Measurements from ENCODE around the gene KRT17.
A peak's percentile ranks its signal among the peaks of the same experiment; 100 is the strongest.
"Not testable (repeated sequence)": the region's sequence is repeated elsewhere in the genome, so short reads cannot be mapped to it uniquely, and the experiment has no call there.

The KRT17 gene

GRCh38 chr17:41589301-41589700, 35.1 kb downstream of the KRT17 start:
- no peak for DNase-seq

GRCh38 chr17:41588126-41588810, 36.1 kb downstream of the KRT17 start:
- no peak for DNase-seq

- no peak for DNase-seq
Measured at GRCh38 chr17:41586863-41587495, 37.4 kb downstream of the KRT17 start, which contains the start of gene KRT14. Gene KRT14, minus strand, starts transcription at chr17:41586895. Its CDS starts 61 bp downstream, at chr17:41586834.

- no peak for DNase-seq
Measured at GRCh38 chr17:41585301-41586056, 38.9 kb downstream of the KRT17 start.

- not testable (repeated sequence) for DNase-seq
Measured at GRCh38 chr17:41584331-41584927, 39.9 kb downstream of the KRT17 start.

- no peak for DNase-seq
Measured at GRCh38 chr17:41583137-41584127, 40.9 kb downstream of the KRT17 start.

- not testable (repeated sequence) for DNase-seq
Measured at GRCh38 chr17:41582061-41582968, 42.1 kb downstream of the KRT17 start.

GRCh38 chr17:41581366-41582060, 42.9 kb downstream of the KRT17 start:
- no peak for DNase-seq

- DNase-seq, result no peak
Measured at GRCh38 chr17:41580687-41581365, 43.5 kb downstream of the KRT17 start.

GRCh38 chr17:41580244-41580575, 44.2 kb downstream of the KRT17 start:
- no peak for DNase-seq

- DNase-seq, result peak; percentile 57 to 64
Measured at GRCh38 chr17:41579484-41580243, 44.7 kb downstream of the KRT17 start.

- no peak for DNase-seq
Measured at GRCh38 chr17:41578971-41579370, 45.4 kb downstream of the KRT17 start.

GRCh38 chr17:41578538-41578937, 45.8 kb downstream of the KRT17 start:
- DNase-seq, result no peak

- not testable (repeated sequence) for DNase-seq
Measured at GRCh38 chr17:41576740-41577139, 47.6 kb downstream of the KRT17 start.

- no peak for DNase-seq
Measured at GRCh38 chr17:41575336-41575735, 49.0 kb downstream of the KRT17 start.

- no peak for DNase-seq
Measured at GRCh38 chr17:41571561-41572434, 52.6 kb downstream of the KRT17 start, which contains the start of gene KRT9. Gene KRT9, minus strand, starts transcription at chr17:41572059. Its CDS starts 67 bp downstream, at chr17:41571992.

Measured in CD4-positive, alpha-beta T cell treated with Interleukin-1 beta for 1 hour (primary cell).